C4-2B (cell line): ENCODE measurements around the gene ATP6AP1.

Experiments
- ZFX ChIP-seq: fragments of 450-650 bp; IDR thresholded peaks from 2 replicates; pipeline ENCODE4 v1.6.1; 2017
- TF ChIP-seq, protein P1 (sequence below): fragments of 450-650 bp; conservative IDR thresholded peaks from 2 replicates; pipeline ENCODE4 v1.5.1; 2017; ENCODE audit warnings: mild to moderate bottlenecking

DNA sequence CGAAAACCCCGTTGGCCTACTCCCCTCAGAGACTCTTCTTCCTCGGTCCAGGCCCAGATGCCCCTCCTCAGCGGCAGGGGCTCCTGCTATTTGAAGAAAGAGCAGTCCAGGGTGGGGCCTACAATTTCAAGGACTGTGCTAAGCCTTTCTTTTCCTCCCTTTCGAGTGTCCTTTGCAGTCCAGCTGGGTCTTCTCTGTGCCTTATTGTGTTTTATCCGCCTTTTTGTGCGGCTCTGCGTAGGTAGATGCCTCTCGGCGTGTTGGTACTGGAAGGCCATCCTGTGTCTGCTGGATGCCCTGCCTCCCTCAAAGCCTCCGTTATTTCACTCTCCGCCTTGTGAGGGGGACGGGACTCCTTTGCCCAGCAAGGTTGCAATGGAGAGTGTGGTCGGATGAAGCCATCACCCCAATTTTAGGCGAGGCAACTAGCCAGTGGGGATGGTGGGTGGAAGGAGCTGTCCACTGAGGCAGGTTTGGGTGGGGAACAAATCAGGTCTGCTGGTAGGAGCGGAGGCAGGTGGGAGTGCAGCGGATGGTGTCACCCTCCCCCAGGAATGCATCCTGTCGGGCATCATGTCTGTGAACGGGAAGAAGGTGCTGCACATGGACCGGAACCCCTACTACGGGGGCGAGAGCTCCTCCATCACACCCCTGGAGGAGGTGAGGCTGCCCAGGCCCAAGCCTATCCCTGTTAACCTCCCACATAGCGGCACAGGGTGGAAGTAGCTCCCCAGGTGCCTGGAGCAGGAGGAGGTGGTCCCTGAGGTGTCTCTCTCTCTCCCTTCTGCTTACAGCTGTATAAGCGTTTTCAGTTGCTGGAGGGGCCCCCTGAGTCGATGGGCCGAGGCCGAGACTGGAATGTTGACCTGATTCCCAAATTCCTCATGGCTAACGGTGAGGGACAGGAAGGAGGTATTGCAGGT is 9.8 kb downstream of the ATP6AP1 start:
- TF ChIP-seq, protein P1, sequence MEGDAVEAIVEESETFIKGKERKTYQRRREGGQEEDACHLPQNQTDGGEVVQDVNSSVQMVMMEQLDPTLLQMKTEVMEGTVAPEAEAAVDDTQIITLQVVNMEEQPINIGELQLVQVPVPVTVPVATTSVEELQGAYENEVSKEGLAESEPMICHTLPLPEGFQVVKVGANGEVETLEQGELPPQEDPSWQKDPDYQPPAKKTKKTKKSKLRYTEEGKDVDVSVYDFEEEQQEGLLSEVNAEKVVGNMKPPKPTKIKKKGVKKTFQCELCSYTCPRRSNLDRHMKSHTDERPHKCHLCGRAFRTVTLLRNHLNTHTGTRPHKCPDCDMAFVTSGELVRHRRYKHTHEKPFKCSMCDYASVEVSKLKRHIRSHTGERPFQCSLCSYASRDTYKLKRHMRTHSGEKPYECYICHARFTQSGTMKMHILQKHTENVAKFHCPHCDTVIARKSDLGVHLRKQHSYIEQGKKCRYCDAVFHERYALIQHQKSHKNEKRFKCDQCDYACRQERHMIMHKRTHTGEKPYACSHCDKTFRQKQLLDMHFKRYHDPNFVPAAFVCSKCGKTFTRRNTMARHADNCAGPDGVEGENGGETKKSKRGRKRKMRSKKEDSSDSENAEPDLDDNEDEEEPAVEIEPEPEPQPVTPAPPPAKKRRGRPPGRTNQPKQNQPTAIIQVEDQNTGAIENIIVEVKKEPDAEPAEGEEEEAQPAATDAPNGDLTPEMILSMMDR: no peak
- no peak for TF ChIP-seq ZFX
